HG03520 (cell line): Measurements from ENCODE around the gene FLOT1.
"Not testable (repeated sequence)": the region's sequence is repeated elsewhere in the genome, so short reads cannot be mapped to it uniquely, and the experiment has no call there.

Experiments
- ATAC-seq: cut with Tn5 transposase; IDR thresholded peaks from one replicate; pipeline ENCODE4 v1.9.1; 2021; ENCODE audit warnings: mild to moderate bottlenecking, moderate library complexity; ENCODE audit not compliant: unreplicated experiment

The FLOT1 gene

DNA sequence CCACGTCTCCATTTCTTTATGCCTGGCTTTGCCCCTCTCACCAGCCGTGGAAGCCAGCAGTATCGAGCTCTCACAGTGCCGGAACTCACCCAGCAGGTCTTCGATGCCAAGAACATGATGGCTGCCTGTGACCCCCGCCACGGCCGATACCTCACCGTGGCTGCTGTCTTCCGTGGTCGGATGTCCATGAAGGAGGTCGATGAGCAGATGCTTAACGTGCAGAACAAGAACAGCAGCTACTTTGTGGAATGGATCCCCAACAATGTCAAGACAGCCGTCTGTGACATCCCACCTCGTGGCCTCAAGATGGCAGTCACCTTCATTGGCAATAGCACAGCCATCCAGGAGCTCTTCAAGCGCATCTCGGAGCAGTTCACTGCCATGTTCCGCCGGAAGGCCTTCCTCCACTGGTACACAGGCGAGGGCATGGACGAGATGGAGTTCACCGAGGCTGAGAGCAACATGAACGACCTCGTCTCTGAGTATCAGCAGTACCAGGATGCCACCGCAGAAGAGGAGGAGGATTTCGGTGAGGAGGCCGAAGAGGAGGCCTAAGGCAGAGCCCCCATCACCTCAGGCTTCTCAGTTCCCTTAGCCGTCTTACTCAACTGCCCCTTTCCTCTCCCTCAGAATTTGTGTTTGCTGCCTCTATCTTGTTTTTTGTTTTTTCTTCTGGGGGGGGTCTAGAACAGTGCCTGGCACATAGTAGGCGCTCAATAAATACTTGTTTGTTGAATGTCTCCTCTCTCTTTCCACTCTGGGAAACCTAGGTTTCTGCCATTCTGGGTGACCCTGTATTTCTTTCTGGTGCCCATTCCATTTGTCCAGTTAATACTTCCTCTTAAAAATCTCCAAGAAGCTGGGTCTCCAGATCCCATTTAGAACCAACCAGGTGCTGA, 18.4 kb downstream of the FLOT1 start:
- ATAC-seq: not testable (repeated sequence)

DNA sequence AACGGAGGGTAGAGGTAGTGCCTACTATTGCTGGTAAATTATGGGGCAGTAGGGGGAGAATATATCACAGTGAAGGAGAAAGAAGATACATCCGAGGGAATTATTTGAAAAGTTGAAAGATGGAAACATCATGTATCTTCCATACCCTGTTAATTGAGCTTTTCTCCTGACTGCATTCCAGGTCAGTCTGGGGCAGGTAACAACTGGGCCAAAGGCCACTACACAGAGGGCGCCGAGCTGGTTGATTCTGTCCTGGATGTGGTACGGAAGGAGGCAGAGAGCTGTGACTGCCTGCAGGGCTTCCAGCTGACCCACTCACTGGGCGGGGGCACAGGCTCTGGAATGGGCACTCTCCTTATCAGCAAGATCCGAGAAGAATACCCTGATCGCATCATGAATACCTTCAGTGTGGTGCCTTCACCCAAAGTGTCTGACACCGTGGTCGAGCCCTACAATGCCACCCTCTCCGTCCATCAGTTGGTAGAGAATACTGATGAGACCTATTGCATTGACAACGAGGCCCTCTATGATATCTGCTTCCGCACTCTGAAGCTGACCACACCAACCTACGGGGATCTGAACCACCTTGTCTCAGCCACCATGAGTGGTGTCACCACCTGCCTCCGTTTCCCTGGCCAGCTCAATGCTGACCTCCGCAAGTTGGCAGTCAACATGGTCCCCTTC, 19.2 kb downstream of the FLOT1 start:
- not testable (repeated sequence) for ATAC-seq

DNA sequence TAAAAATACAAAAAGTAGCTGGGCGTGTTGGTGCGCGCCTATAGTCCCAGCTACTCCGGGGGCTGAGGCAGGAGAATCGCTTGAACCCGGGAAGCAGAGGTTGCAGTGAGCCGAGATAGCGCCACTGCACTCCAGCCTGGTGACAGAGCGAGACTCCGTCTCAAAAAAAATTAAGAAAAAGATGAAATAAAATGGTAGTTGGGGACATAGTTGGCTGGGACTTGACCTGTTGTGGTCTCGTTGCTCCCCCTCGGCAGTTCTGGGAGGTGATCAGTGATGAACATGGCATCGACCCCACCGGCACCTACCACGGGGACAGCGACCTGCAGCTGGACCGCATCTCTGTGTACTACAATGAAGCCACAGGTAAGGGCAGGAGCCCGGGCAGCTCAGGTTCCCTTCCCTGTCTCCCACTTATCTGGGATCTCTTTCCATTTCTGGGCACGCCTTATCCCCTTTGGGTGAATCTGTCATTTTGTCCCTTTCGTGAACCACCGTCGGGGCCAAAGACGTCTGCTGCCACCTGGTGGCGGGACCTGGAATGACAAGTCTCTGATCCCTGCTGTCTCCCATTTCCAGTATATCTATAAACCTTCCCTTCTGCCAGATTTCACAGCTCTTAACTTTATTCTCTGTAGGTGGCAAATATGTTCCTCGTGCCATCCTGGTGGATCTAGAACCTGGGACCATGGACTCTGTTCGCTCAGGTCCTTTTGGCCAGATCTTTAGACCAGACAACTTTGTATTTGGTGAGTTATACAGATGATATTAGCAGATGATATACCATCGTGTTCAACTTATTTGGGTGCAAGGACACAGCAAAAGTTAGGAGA, 20.0 kb downstream of the FLOT1 start:
- ATAC-seq: no peak

DNA sequence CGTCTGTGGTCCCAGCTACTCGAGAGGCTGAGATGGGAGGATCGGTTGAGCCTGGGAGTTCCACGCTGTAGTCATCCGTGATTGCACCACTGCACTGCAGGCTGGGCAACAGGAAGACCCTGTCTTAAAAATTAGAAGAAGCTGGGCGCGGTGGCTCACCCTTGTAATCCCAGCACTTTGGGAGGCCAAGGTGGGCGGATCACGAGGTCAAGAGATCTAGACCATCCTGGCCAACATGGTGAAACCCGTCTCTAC, 20.5 kb downstream of the FLOT1 start:
- ATAC-seq: not testable (repeated sequence)

DNA sequence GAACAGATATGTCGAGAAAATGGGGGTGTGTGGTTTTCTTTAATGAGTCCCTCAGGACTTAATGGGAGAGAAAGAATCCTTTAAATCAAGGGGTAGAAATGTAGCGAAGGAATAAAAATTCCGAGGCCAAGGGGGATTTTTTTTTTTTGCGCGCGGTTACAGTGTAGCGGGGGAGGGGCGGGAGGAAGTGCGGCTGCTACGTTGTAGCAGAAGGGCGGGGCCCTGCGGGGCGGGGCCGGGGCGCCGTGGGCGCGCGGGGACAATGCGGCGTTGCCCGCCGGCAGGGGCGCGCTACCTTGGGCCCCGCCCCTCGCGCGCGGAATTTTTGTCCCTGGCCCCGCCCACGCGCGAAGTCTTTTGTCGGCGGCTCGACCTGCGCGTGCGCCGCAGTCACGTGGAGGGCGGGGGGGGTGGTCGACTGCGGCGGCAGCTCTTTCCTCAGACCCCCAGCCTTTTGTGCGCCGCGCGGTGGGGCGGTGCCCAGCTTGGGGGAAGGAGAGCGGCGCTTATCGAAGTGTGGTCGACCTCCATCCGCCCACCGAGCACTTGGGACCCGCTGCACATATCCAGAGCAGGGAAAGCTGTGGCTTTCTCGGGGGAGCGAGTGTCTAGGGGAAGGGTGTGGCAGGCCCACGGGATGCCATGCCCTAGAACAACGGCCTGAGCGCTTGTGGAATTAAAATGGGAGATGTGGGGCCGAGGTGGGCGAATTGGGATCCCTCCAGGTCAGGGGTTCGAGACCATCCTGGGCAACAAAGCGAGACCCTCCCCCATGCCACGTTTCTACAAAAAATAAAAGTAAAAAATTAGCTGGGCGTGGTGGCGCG, 21.1 kb downstream of the FLOT1 start:
- peak; percentile 17 for ATAC-seq

- ATAC-seq: no peak
These were observed 21.7 kb downstream of the FLOT1 start for GRCh38 chr6:30720738-30721197.

DNA sequence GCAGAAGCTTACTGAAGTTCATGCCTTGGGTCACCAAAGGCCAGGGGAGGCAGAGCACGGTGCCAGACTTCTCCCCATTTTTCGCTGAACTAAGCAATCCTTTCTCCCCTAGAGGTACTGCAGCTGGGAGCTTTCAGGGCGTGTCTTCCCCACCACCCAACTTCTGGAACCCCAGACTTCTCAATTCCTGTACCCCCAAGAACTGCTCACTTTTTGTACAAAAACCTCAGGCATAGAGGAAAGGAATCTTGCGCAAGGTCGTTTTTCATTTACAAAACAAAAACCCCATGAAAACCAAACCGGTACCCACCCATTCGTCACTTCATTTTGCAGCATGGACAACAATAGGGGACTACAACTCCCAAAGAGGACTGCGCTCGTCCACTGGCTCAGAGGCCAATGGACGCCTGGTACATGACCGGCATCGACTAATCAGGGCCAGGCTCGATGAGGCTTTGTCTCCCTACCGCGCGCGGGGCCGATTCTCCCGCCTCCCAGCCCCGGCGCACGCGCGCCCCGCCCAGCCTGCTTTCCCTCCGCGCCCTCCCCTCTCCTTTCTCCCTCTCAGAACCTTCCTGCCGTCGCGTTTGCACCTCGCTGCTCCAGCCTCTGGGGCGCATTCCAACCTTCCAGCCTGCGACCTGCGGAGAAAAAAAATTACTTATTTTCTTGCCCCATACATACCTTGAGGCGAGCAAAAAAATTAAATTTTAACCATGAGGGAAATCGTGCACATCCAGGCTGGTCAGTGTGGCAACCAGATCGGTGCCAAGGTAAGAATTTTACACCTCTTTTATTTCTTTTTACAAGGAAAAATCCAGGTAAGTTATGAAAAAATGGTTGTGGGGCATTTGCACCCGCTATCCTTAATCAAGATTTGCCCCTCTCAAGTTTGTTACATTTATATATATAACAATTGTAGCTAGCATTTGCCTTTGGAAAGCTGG, 22.4 kb downstream of the FLOT1 start, which contains the start of gene TUBB:
TSS of gene TUBB (plus strand) at position 562 of the 947 bp plus-strand sequence. CDS start at position 717, 155 bp downstream.
- ATAC-seq: peak; percentile 37

GRCh38 chr6:30719356-30719755, 23.1 kb downstream of the FLOT1 start:
- no peak for ATAC-seq

DNA sequence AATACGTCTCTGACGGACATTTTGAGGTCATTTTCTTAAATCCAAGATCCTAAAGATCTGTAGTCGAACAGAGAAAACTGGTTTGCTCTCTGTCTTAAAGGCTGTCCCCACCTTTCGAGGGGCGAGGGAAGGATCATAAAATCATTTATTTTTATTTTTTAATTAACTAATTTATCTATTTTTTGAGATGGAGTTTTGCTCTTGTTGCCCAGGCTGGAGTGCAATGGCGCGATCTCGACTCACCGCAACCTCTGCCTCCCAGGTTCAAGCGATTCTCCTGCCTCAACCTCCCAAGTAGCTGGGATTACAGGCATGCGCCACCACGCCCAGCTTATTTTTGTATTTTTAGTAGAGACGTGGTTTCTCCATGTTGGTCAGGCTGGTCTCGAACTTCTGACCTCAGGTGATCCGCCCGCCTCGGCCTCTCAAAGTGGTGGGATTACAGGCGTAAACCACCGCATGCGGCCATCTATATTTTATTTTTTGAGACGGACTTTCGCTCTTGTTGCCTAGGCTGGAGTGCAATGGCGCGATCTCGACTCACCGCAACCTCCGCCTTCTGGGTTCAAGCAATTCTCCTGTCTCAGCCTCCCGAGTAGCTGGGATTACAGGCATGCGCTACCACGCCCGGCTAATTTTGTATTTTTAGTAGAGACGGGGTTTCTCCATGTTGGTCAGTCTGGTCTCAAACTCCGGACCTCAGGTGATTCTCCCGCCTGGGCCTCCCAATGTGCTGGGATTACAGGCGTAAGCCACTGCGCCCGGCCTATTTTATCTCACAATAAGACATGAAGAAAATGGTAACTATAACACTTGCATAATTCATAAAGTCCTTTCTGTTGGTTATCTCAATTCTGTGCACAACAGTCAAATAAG, 24.4 kb downstream of the FLOT1 start:
- ATAC-seq: not testable (repeated sequence)

DNA sequence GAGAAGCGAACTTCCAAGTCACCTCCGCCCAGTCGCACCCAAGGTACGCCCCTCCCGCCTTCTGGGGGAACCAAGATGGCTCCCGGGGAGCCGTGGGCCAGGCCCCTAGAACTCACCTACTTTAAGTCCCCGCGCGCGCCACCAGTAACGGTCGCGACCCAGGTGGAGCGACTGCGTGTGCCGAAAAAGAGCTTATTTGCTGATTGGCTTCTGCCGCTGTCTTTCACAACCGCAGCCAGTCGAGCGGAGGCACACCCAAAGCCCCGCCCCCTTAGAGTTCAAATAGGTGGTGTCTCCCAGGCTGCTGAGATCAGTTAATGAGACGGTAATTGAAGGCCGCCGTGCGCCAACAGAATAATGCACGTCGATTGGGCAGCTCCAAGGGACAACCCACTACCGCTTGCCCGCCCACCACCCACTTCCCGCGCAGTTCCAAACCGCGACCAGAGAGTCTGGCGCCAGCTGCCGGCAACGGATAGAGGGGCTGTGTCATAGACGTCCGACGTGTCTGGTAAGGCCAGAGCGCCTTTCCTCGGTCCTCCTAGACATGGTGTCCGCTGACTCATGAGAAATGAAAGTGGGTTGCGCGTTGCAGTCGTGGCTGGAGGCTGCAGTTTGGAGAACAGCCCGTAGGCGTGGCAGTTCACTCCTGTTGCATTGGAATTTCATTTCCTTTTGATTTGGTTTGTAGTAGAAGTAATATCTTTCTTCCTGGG, 25.2 kb downstream of the FLOT1 start, which contains the start of gene MDC1:
TSS of gene MDC1 (minus strand) at position 153 of the 716 bp plus-strand sequence. CDS start 2,106 bp downstream, outside the sequence.
- peak; percentile 72 for ATAC-seq

GRCh38 chr6:30716879-30717128, 25.7 kb downstream of the FLOT1 start:
- ATAC-seq: no peak

DNA sequence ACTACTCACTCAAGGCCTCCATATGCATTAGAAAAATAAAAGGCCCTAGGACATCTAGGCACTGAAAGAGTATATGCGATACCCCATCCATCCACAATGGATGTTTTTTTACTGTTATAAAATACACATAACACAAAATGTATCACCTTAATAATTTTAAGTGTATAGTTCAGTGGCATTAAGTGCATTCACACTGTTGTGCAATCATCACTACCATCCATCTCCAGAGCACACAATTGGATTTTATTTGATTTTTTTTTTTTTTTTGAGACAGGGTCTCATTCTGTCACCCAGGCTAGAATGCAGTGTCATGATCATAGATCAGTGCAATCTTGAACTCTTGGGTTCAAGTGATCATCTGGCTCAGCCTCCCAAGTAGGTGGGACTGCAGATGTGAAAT, 28.2 kb downstream of the FLOT1 start:
- ATAC-seq: no peak

GRCh38 chr6:30712441-30712945, 30.0 kb downstream of the FLOT1 start:
- no peak for ATAC-seq

DNA sequence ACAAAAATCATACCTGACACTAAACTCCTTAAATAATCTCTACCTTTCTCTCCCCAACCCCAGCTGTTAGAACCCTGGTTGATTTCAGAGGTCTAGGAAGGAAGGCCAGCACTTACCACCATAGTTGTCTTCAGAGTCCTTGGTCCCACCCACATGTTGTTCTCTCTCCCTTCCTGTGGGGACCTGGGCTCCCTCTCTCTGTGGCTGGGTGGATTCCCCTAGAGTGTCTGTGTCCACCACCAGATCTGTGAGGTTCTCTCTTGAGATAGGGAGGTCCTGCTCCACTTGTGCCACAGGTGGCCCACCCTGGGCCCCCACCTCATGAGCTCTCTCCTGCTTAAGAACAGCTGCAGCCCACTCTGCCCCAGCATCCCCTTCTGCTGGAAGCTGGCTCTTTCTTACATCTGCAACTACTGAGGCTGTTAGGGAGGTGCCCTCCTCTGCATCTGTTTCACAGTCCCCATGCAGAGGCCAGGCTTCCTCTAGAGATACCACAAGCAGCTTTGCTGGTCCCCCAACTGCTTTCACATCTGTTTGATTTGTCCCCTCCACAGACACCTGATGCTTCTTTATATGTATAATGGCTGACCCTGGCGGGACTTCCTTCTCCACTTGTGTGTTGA, 30.6 kb downstream of the FLOT1 start:
- ATAC-seq: no peak

DNA sequence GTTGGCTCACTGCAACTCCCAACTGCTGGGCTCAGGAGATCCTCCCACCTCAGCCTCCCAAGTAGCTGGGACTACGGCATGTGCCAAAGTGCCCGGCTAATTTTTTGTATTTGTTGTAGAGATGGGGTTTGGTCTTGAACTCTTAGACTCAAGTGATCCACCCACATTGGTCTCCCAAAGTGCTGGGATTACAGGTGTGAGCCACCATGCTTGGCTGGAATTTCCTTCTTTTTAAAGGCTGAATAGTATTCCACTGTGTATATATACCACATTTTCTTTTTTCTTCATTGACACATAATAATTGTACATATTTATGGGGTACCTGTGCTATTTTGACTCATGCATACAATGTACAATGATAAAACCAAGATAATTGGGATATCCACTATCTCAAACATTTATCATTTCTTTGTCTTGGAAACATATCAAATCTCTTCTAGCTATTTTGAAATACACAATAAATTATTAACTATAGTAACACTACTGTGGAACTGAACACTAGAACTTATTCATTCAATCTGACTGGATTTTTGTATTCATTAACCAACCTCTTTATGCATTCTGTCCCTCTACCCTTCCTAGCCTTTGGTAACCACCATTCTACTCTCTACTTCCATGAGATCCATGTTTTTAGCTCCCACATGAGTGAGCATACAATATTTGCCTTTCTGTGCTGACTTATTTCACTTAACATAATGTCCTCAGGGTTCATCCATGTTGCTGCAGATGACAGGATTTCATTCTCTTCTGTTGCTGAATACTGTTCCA, 33.2 kb downstream of the FLOT1 start:
- ATAC-seq: no peak

- no peak for ATAC-seq
These were observed 35.1 kb downstream of the FLOT1 start for GRCh38 chr6:30707281-30707850.
